AG04449 (cell line): ENCODE data around the gene FGFR2.

Experiments
- CTCF ChIA-PET: fragments of 350-600 bp; formaldehyde crosslinking; extraction: SDS; loops from one replicate; lab custom pipeline; 2021; ENCODE audit warnings: antibody characterized with exemption; lab: Yijun Ruan, JAX
- POLR2A ChIA-PET: fragments of 400-600, 350-600 bp; formaldehyde crosslinking; extraction: SDS; loops from one replicate; lab custom pipeline; 2020; ENCODE audit warnings: antibody characterized with exemption, inconsistent platforms; lab: Yijun Ruan, JAX
- DNase-seq: peaks from one replicate; pipeline ENCODE4 v3.0.0-alpha.2; 2010; ENCODE audit warnings: low read depth, low spot score
- H3K4me3 ChIP-seq: 2 replicates; pipeline ENCODE4 v1.5.1; 2011; ENCODE audit warnings: low read depth, mild to moderate bottlenecking, control low read depth, low read length
- CTCF ChIP-seq: IDR thresholded peaks from one replicate; pipeline ENCODE4 v1.5.1; 2011; ENCODE audit warnings: mild to moderate bottlenecking, moderate library complexity, low read length, control low read depth, inconsistent platforms; ENCODE audit not compliant: insufficient read depth; ENCODE audit errors: missing control alignments

FGFR2 gene

GRCh38 chr10:121436630-121437341, 161.5 kb downstream of the FGFR2 start:
- ChIA-PET POLR2A (no interaction called here), CTCF (no interaction called here)
- DNase-seq: no peak
- no peak overlapping the region for H3K4me3 ChIP-seq
- no peak for TF ChIP-seq CTCF

GRCh38 chr10:121436281-121436629, 162.0 kb downstream of the FGFR2 start:
- TF ChIP-seq CTCF: no peak
- POLR2A ChIA-PET: no interaction called here
- no peak overlapping the region for H3K4me3 ChIP-seq
- no peak for DNase-seq
- CTCF ChIA-PET: no interaction called here

GRCh38 chr10:121435099-121435875, 163.0 kb downstream of the FGFR2 start:
- POLR2A ChIA-PET: no interaction called here
- no peak for DNase-seq
- CTCF ChIA-PET: interaction anchor here (1.4 kb wide), 1 partner anchor 14 kb away, joined by 4 read pairs; no protein-coding TSS in a partner anchor
- no peak overlapping the region for H3K4me3 ChIP-seq
- TF ChIP-seq CTCF: no peak

- TF ChIP-seq CTCF: no peak
- no peak overlapping the region for H3K4me3 ChIP-seq
- DNase-seq: no peak
- POLR2A ChIA-PET: no interaction called here
- CTCF ChIA-PET: interaction anchor here (1.4 kb wide), 1 partner anchor 16 kb away, joined by 4 read pairs; no protein-coding TSS in a partner anchor
Observed at GRCh38 chr10:121433965-121434364, 164.3 kb downstream of the FGFR2 start.

- CTCF ChIA-PET: no interaction called here
- TF ChIP-seq CTCF: no peak
- no peak for DNase-seq
- no peak overlapping the region for H3K4me3 ChIP-seq
- POLR2A ChIA-PET: no interaction called here
Observed at GRCh38 chr10:121428867-121429266, 169.4 kb downstream of the FGFR2 start.
